Endothelial cell of umbilical vein (primary cell): ENCODE measurements around the gene SPRED3. TPM values are rescaled to one million over a fixed set of nuclear protein-coding genes. Genes with fewer than 3 reads are reported as not detected.
"Not testable (repeated sequence)": the region's sequence is repeated elsewhere in the genome, so short reads cannot be mapped to it uniquely, and the experiment has no call there.

Source experiments
- BruUV-seq: library from RNA; stranded (reverse); fragments of 400-500 nt; replicated peaks from 2 replicates; lab custom pipeline; 2021; lab: Mats Ljungman, UMichigan
- CTCF ChIA-PET: fragments of 300-600, 350-600 bp; sonication (Branson Sonifier 250); formaldehyde crosslinking; loops from one replicate; lab custom pipeline; 2021; ENCODE audit warnings: antibody characterized with exemption, inconsistent platforms; lab: Charles Lee
- POLR2A ChIA-PET: fragments of 300-600, 350-600 bp; sonication (Branson Sonifier 250); formaldehyde crosslinking; loops from one replicate; lab custom pipeline; 2021; ENCODE audit warnings: antibody characterized with exemption, inconsistent platforms; lab: Charles Lee
- DNase-seq: peaks from one replicate; pipeline ENCODE4 v3.0.0-alpha.2; 2011; ENCODE audit warnings: low read depth, low spot score
- FAIRE-seq: peaks from 2 replicates; lab custom pipeline; 2011; peaks lifted over from hg19 to GRCh38; lab: Jason Lieb, UNC
- H2AFZ ChIP-seq: 2 replicates; pipeline ENCODE4 v1.6.0; 2012; ENCODE audit warnings: low read depth, low read length, control low read depth, inconsistent platforms
- H3K27ac ChIP-seq: 2 replicates; pipeline ENCODE4 v1.5.1; 2011; ENCODE audit warnings: low read depth, mild to moderate bottlenecking, control low read depth, low read length, moderate library complexity; ENCODE audit not compliant: insufficient read depth
- H3K27me3 ChIP-seq, 2 experiments: 2 replicates each; pipeline versions ENCODE4 v1.6.0 to v1.6.1; 2011; ENCODE audit warnings: low read length in 2 of 2, mixed read lengths in 1 of 2; ENCODE audit not compliant: control insufficient read depth in 2 of 2, insufficient read depth in 2 of 2
- H3K36me3 ChIP-seq, 2 experiments: 2 replicates in 1 of 2; 3 replicates in 1 of 2; pipeline ENCODE4 v1.5.1; 2011; ENCODE audit warnings: low read length in 2 of 2, mild to moderate bottlenecking in 1 of 2, moderate library complexity in 1 of 2; ENCODE audit not compliant: control insufficient read depth in 2 of 2, insufficient read depth in 2 of 2; ENCODE audit errors: extremely low read depth in 1 of 2
- H3K4me1 ChIP-seq: 3 replicates; pipeline ENCODE4 v1.5.1; 2011; ENCODE audit warnings: mild to moderate bottlenecking, low read length; ENCODE audit not compliant: control insufficient read depth, insufficient read depth; ENCODE audit errors: extremely low read depth
- H3K4me2 ChIP-seq: 2 replicates; pipeline ENCODE4 v1.6.1; 2011; ENCODE audit warnings: low read length, control low read depth, mixed read lengths; ENCODE audit not compliant: insufficient read depth
- H3K4me3 ChIP-seq, 3 experiments: fragments of 200-600 bp in 1 of 3; sonication (generic), shearing (Covaris generic) in 1 of 3; replicated peaks in 1 of 3; 2 replicates each; pipeline ENCODE4 v1.5.1; 2011 to 2016; ENCODE audit warnings: control low read depth in 3 of 3, low read length in 3 of 3, mild to moderate bottlenecking in 2 of 3, inconsistent platforms in 1 of 3, low read depth in 1 of 3, moderate library complexity in 1 of 3; ENCODE audit not compliant: insufficient read depth in 1 of 3
- H3K79me2 ChIP-seq: 2 replicates; pipeline ENCODE4 v1.6.0; 2012; ENCODE audit warnings: low read length, inconsistent platforms; ENCODE audit not compliant: control insufficient read depth, insufficient read depth
- H3K9ac ChIP-seq: replicated peaks from 2 replicates; pipeline ENCODE3; 2011; ENCODE audit warnings: low read length, control low read depth; ENCODE audit not compliant: insufficient read depth; ENCODE audit errors: extremely low read depth
- H3K9me1 ChIP-seq: replicated peaks from 3 replicates; pipeline ENCODE4 v1.6.0; 2011; ENCODE audit warnings: mild to moderate bottlenecking, low read length; ENCODE audit not compliant: control insufficient read depth, insufficient read depth; ENCODE audit errors: extremely low read depth
- H3K9me3 ChIP-seq: replicated peaks from 2 replicates; pipeline ENCODE4 v1.5.1; 2012; ENCODE audit warnings: low read length, inconsistent platforms; ENCODE audit not compliant: control insufficient read depth, insufficient read depth
- H4K20me1 ChIP-seq: replicated peaks from 2 replicates; pipeline ENCODE3; 2011; ENCODE audit warnings: mild to moderate bottlenecking, low read length; ENCODE audit not compliant: control insufficient read depth, insufficient read depth; ENCODE audit errors: extremely low read depth
- FOS ChIP-seq: IDR thresholded peaks from 2 replicates; pipeline ENCODE4 v1.6.1; 2011; ENCODE audit warnings: mild to moderate bottlenecking, low read length, moderate library complexity, borderline replicate concordance; ENCODE audit not compliant: insufficient read depth
- POLR2AphosphoS5 ChIP-seq: IDR thresholded peaks from 2 replicates; pipeline ENCODE4 v1.6.1; 2012; ENCODE audit warnings: low read depth, mild to moderate bottlenecking, control low read depth, low read length, moderate library complexity; ENCODE audit not compliant: insufficient read depth
- dilution Hi-C: fragments of 300-500 bp; cut with MboI; formaldehyde crosslinking; loops from one replicate; pipeline ENCODE4 v1.15.0; 2019; ENCODE audit warnings: low sequenced_read_pairs; ENCODE audit not compliant: extremely low pct_ligation_motif_present
- intact Hi-C: fragments of 100-400 bp; cut with micrococcal nuclease; formaldehyde crosslinking; loops from one replicate; pipeline ENCODE4 v1.10.0; 2022
- polyA plus RNA-seq, 4 experiments: library from polyadenylated mRNA; depleted of rRNA in 3 of 4; stranded (reverse) in 3 of 4; unstranded in 1 of 4; fragments of >200 nt; gene quantifications; 2 replicates each; pipeline versions ENCODE4 v1.2.1 to v1.2.3, GENCODE V29; 2011 to 2012; ENCODE audit warnings: missing spikeins in 1 of 4
- total RNA-seq: library from RNA; stranded (reverse); gene quantifications from 2 replicates; pipeline ENCODE4 v1.2.3, GENCODE V29; 2021
- TF ChIP-seq, protein P1 (sequence below): IDR thresholded peaks from 2 replicates; pipeline ENCODE4 v1.6.1; 2011; ENCODE audit not compliant: insufficient read depth, insufficient read length

SPRED3 gene
- total and polyA plus RNA-seq, 2 donors (not counting 3 experiments of a cell fraction or from before 2014, with no cell fraction given): 5.7 to 15.7 TPM

DNA sequence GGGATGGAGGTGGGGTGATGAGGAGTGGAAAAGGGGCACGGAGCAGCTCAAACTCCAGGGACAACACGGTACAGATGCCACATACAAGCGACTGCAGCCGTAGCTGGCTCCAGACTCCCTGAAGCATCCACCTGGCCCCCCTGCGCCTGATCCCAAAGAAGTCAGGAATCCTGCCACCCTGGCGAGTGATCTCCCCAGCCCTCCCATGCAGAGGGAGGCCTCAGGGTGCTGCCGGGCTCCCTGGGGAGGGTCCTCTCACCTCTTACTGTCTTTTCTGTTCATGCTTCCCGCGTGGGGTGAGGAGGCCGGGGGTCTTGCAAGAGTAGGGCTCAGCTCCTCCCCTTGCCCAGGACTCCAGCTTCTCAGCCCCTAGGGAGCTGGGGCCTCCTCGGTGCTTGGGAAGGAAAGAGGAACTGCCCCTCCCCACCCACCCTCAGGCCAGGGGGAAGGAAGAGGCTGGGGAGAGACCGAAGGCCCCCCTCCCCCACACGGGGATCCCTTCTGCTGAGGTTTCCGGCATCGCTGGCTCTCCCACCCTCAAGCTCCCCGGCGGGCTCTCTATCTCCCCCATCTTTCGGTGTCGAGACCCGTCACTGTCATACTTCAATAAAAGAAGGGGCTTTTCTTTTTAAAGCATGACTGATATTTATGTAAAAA, 37.4 kb downstream of the SPRED3 start, which contains the start of gene RASGRP4:
Gene RASGRP4 (minus strand): TSS at position 410 of the 657 bp plus-strand sequence. CDS start 128 bp downstream, at position 282.
- no peak within 1 kb of the TSS for H3K9ac ChIP-seq
- CTCF ChIA-PET: no interaction called here
- POLR2A ChIA-PET: no interaction called here

DNA sequence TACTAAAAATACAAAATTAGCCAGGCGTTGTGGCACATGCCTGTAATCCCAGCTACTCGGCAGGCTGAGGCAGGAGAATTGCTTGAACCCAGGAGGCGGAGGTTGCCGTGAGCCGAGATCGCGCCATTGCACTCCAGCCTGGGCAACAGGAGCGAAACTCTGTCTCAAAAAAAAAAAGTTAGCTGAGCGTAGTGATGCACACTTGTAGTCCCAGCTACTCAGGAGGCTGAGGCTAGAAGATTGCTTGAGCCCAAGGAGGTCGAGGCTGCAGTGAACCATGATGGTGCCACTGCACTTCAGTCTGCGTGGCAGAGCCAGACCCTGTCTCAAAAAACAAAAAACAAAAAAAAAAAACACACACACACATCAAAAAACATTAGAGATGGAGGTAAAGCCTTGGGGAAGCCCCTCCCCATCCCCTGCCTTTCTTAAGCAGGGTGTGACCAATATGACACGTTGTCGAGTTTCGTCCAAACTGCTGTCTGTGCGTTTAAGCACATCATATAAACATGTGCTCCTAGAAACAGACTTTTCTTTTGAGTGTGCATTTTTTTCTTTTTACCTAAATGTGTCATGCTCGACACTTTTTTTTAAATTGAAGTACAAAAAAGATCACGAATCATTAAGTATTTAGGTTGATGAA, 38.7 kb downstream of the SPRED3 start:
- POLR2A ChIA-PET, H3K36me3 ChIP-seq: not testable (repeated sequence)

More for the DNA sequence above, 37.4 kb downstream of the SPRED3 start, which contains the start of gene RASGRP4:
- Histone ChIP-seq H3K79me2 (no peaks in the 10 kb centered on the region), H3K9me1 (no peaks in the 10 kb centered on the region), H3K27me3 (no peaks in the 10 kb centered on the region), H3K4me3 (no peak within 1 kb of the TSS), H3K27ac (no peak within 1 kb of the TSS), H3K4me2 (no peak within 1 kb of the TSS), H3K36me3 (no peaks in the 10 kb centered on the region), H2AFZ (no peak within 1 kb of the TSS), H4K20me1 (no peaks in the 10 kb centered on the region), H3K4me1 (no peaks in the 10 kb centered on the region), H3K9me3 (no peaks in the 10 kb centered on the region)
- dilution Hi-C loops: no loop called here
- FAIRE-seq (no peak), DNase-seq (no peak)
- no TSS peak for BruUV-seq
- TF ChIP-seq FOS (no peak), POLR2AphosphoS5 (no peak)
- TF ChIP-seq, protein P1, sequence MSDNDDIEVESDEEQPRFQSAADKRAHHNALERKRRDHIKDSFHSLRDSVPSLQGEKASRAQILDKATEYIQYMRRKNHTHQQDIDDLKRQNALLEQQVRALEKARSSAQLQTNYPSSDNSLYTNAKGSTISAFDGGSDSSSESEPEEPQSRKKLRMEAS: no peak
- intact Hi-C loops: no loop called here

More for the DNA sequence above, 38.7 kb downstream of the SPRED3 start:
- H3K27me3 ChIP-seq, H4K20me1 ChIP-seq, H3K4me1 ChIP-seq, H3K4me3 ChIP-seq, H3K4me2 ChIP-seq, H3K27ac ChIP-seq, H3K9ac ChIP-seq, DNase-seq, H3K9me3 ChIP-seq, H3K9me1 ChIP-seq, BruUV-seq, H2AFZ ChIP-seq, H3K79me2 ChIP-seq, dilution Hi-C loops, FAIRE-seq, intact Hi-C loops: not testable (repeated sequence)
- CTCF ChIA-PET: interaction anchor here (0.9 kb wide), 1 partner anchor 285 kb away, joined by 3 read pairs; no protein-coding TSS in a partner anchor
